Right lobe of liver (tissue), 4 donors: ENCODE data around the gene CLCA2.

Experiments
- CTCF ChIP-seq, 4 donors: fragments of 200-600 bp in 3 of 4; fragments of 450-650 bp in 1 of 4; IDR thresholded peaks; one replicate each; pipeline versions ENCODE4 v1.5.1 to v1.8.0; 2016 to 2022; ENCODE audit warnings: antibody characterized with exemption in 4 of 4, mild to moderate bottlenecking in 2 of 4
- POLR2A ChIP-seq: fragments of 450-650 bp; IDR thresholded peaks from one replicate; pipeline ENCODE4 v1.6.1; 2017; ENCODE audit warnings: antibody characterized with exemption, mild to moderate bottlenecking
- donor health status: DM: no; HTN: no; CAD: no.
- donor health status: DM: no; HTN: no; CAD: no.
- donor health status: DM: no; HTN: yes; CAD: no.

GRCh38 chr1:86504137-86504479 lies 80.1 kb downstream of the CLCA2 start:
- TF ChIP-seq POLR2A (no peak), CTCF (IDR thresholded peaks at IDR 0.05) (no peak)
